IMR-90 (cell line): Measurements from ENCODE around the gene RPN2. TPM values are rescaled to one million over a fixed set of nuclear protein-coding genes. Genes with fewer than 3 reads are reported as not detected.

ENCODE experiments used
- ATAC-seq: fragments of 200-7000 bp; cut with Tn5 transposase; 2 replicates; pipeline ENCODE4 v1.9.1; 2020; ENCODE audit warnings: low read depth, mild to moderate bottlenecking, moderate library complexity
- BruUV-seq: library from RNA; stranded (reverse); fragments of 400-500 nt; replicated peaks from 2 replicates; lab custom pipeline; 2021; lab: Mats Ljungman, UMichigan
- CTCF ChIA-PET: fragments of 300-600 bp; formaldehyde crosslinking; extraction: SDS; loops from one replicate; lab custom pipeline; 2021; ENCODE audit warnings: antibody characterized with exemption; lab: Yijun Ruan, JAX
- POLR2A ChIA-PET: fragments of 300-600 bp; sonication (Branson Sonifier 250); formaldehyde crosslinking; loops from one replicate; lab custom pipeline; 2022; ENCODE audit warnings: antibody characterized with exemption; ENCODE audit not compliant: unreplicated experiment; lab: Charles Lee
- DNase-seq: peaks from one replicate; pipeline ENCODE4 v3.0.0; 2013
- H2AFZ ChIP-seq: replicated peaks from 2 replicates; pipeline ENCODE3; 2013; ENCODE audit warnings: low read length, mild to moderate bottlenecking; ENCODE audit not compliant: poor library complexity
- H2AK5ac ChIP-seq: 2 replicates; pipeline ENCODE4 v1.6.1; 2013; ENCODE audit warnings: low read depth, low read length, inconsistent platforms
- H2AK9ac ChIP-seq: replicated peaks from 2 replicates; pipeline ENCODE3; 2013; ENCODE audit warnings: mild to moderate bottlenecking, low read depth, low read length, moderate library complexity; ENCODE audit not compliant: poor library complexity
- H2BK120ac ChIP-seq: 2 replicates; pipeline ENCODE4 v1.6.1; 2013; ENCODE audit warnings: low read depth, low read length, inconsistent platforms
- H2BK15ac ChIP-seq: 3 replicates; pipeline ENCODE4 v1.6.1; 2013; ENCODE audit warnings: low read depth, low read length, inconsistent platforms
- H2BK20ac ChIP-seq: 2 replicates; pipeline ENCODE4 v1.6.1; 2013; ENCODE audit warnings: low read depth, mild to moderate bottlenecking, inconsistent platforms, low read length, moderate library complexity
- H2BK5ac ChIP-seq: 2 replicates; pipeline ENCODE4 v1.6.1; 2013; ENCODE audit warnings: mild to moderate bottlenecking, low read depth, low read length, inconsistent platforms; ENCODE audit not compliant: poor library complexity, severe bottlenecking
- H3K14ac ChIP-seq: replicated peaks from 2 replicates; pipeline ENCODE4 v1.6.1; 2013; ENCODE audit warnings: low read depth, low read length, inconsistent platforms
- H3K18ac ChIP-seq: 2 replicates; pipeline ENCODE4 v1.6.1; 2013; ENCODE audit warnings: low read depth, low read length, control low read depth
- H3K23ac ChIP-seq: 2 replicates; pipeline ENCODE4 v1.6.1; 2013; ENCODE audit warnings: low read depth, low read length, inconsistent platforms
- H3K27ac ChIP-seq: 2 replicates; pipeline ENCODE4 v1.5.1; 2013; ENCODE audit warnings: mild to moderate bottlenecking, control low read depth, low read length; ENCODE audit not compliant: insufficient read depth
- H3K27me3 ChIP-seq: 2 replicates; pipeline ENCODE4 v1.6.1; 2013; ENCODE audit warnings: low read length; ENCODE audit not compliant: control insufficient read depth, insufficient read depth
- H3K36me3 ChIP-seq: 2 replicates; pipeline ENCODE4 v1.6.1; 2013; ENCODE audit warnings: low read length, mixed read lengths; ENCODE audit not compliant: control insufficient read depth, insufficient read depth
- H3K4ac ChIP-seq: 2 replicates; pipeline ENCODE4 v1.6.1; 2013; ENCODE audit warnings: low read depth, low read length, inconsistent platforms
- H3K4me1 ChIP-seq: 2 replicates; pipeline ENCODE4 v1.6.1; 2013; ENCODE audit warnings: low read length, mixed read lengths; ENCODE audit not compliant: control insufficient read depth, insufficient read depth
- H3K4me2 ChIP-seq: 2 replicates; pipeline ENCODE4 v1.6.1; 2013; ENCODE audit warnings: low read depth, mild to moderate bottlenecking, control low read depth, low read length, moderate library complexity
- H3K4me3 ChIP-seq: 2 replicates; pipeline ENCODE4 v1.5.1; 2013; ENCODE audit warnings: low read depth, mild to moderate bottlenecking, control low read depth, low read length, moderate library complexity; ENCODE audit not compliant: insufficient read depth
- H3K56ac ChIP-seq: 2 replicates; pipeline ENCODE4 v1.6.1; 2013; ENCODE audit warnings: low read length, inconsistent platforms; ENCODE audit not compliant: insufficient read depth; ENCODE audit errors: extremely low read depth
- H3K79me1 ChIP-seq, 2 experiments: 2 replicates each; pipeline ENCODE4 v1.6.1; 2013; ENCODE audit warnings: low read length in 2 of 2, inconsistent platforms in 1 of 2, low read depth in 1 of 2
- H3K9ac ChIP-seq: 2 replicates; pipeline ENCODE4 v1.6.1; 2013; ENCODE audit warnings: low read depth, low read length, control low read depth
- H3K9me1 ChIP-seq: 2 replicates; pipeline ENCODE4 v1.6.1; 2013; ENCODE audit warnings: low read length, inconsistent platforms; ENCODE audit not compliant: insufficient read depth
- H3K9me3 ChIP-seq: 2 replicates; pipeline ENCODE4 v1.6.1; 2013; ENCODE audit warnings: low read length; ENCODE audit not compliant: control insufficient read depth, insufficient read depth
- H4K20me1 ChIP-seq: 2 replicates; pipeline ENCODE4 v1.6.1; 2013; ENCODE audit warnings: low read length, inconsistent platforms; ENCODE audit not compliant: insufficient read depth
- H4K5ac ChIP-seq: 2 replicates; pipeline ENCODE4 v1.6.1; 2013; ENCODE audit warnings: mild to moderate bottlenecking, low read depth, low read length, control low read depth
- H4K8ac ChIP-seq, 2 experiments: 2 replicates each; pipeline ENCODE4 v1.6.1; 2013; ENCODE audit warnings: low read depth in 2 of 2, low read length in 2 of 2, control low read depth in 1 of 2, inconsistent platforms in 1 of 2
- H4K91ac ChIP-seq: 2 replicates; pipeline ENCODE4 v1.6.1; 2013; ENCODE audit warnings: low read depth, low read length, inconsistent platforms; ENCODE audit not compliant: insufficient read depth
- CEBPB ChIP-seq: IDR thresholded peaks from 2 replicates; pipeline ENCODE4 v1.6.1; 2012; ENCODE audit warnings: low read depth, low read length, improper control_type of control experiment
- POLR2A ChIP-seq: IDR thresholded peaks from 2 replicates; pipeline ENCODE4 v1.6.1; 2012; ENCODE audit warnings: mild to moderate bottlenecking, low read depth, low read length
- RAD21 ChIP-seq: IDR thresholded peaks from 2 replicates; pipeline ENCODE4 v1.6.1; 2012; ENCODE audit warnings: low read length, improper control_type of control experiment
- WGBS, 2 experiments: methylation state at CpG; one replicate each; pipeline versions ENCODE4 v1.1.5 to v1.1.7; 2013; ENCODE audit warnings: missing lambda C conversion rate in 2 of 2; ENCODE audit not compliant: insufficient read length in 1 of 2; ENCODE audit errors: extremely low coverage in 2 of 2; 5-methylcytosine and 5-hydroxymethylcytosine counted together
- dilution Hi-C: fragments of 300-500 bp; cut with HindIII; formaldehyde crosslinking; loops from one replicate; pipeline ENCODE4 v1.14.3; 2018; ENCODE audit warnings: low sequenced_read_pairs; ENCODE audit not compliant: unreplicated experiment
- in situ Hi-C: fragments of 300-500 bp; cut with MboI; formaldehyde crosslinking; loops from 3 replicates; pipeline ENCODE4 v1.14.3; 2019; ENCODE audit warnings: low sequenced_read_pairs, inconsistent platforms, mixed read lengths
- intact Hi-C: fragments of 100-400 bp; cut with micrococcal nuclease; formaldehyde crosslinking; loops from 2 replicates; pipeline ENCODE4 v1.10.0; 2022
- polyA plus RNA-seq, 3 experiments: library from polyadenylated mRNA; depleted of rRNA; stranded (reverse); fragments of >200 nt; gene quantifications; 2 replicates each; pipeline ENCODE4 v1.2.3, GENCODE V29; 2012; ENCODE audit warnings: low replicate concordance in 1 of 3
- total RNA-seq: library from RNA; depleted of rRNA; stranded (reverse); fragments of >200 nt; gene quantifications from 2 replicates; pipeline ENCODE4 v1.2.3, GENCODE V29; 2012

RPN2 gene
- total and polyA plus RNA-seq, 2 of the 4 experiments (the other 2 are of a cell fraction): 305 to 481 TPM

DNA sequence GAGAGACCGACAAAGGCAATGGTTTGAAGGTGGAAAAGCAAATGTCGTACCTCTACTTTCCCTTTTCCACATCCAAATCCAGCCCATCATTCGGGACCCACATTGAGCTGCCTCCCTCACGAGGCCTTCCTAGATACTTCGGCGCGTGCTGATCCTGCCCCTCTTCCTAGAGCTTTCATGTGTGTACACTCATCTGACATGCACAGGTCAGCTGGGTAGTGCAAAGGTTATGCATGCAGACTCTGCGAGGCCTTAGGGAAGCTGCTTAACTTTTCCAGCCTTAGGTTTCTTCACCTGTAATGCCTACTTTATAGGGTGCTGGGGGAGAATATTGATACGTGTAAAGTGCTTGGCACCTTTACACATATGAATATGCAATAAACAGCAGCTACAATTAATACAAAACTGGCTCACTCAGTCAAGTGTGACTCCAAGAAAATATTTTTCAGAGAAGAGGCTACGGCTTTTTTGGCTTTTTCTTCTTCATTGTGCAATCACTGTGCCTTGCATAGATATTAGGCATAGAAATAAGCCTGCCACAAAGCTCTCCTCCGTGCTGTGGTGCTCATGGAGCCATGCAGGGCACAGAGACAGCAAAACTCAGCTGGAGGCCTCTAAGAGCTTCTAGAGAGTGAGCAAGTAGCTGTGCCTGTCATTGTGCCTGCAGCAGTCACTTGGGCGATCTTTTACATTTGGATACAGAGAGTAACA lies 106.7 kb downstream of the RPN2 start:
- 75% methylated on average over 4 of the region's 12 CpGs; no CpG with 5 or more reads in 1 of the 2 experiments for WGBS, 2 experiments

More for the DNA sequence above, 106.7 kb downstream of the RPN2 start:
- H2BK5ac ChIP-seq: no peak overlapping the region
- no peak overlapping the region for H4K91ac ChIP-seq
- DNase-seq: no peak
- H3K36me3 ChIP-seq: no peaks in the 10 kb centered on the region
- BruUV-seq: no TSS peak
- H3K79me1 ChIP-seq: peaks cover 5 to 20% of the 10 kb centered on the region in 2 experiments; a peak in 2 of 4 replicates
- H3K9me1 ChIP-seq: no peaks in the 10 kb centered on the region
- H4K5ac ChIP-seq: no peak overlapping the region
- POLR2A ChIA-PET: no interaction called here
- H3K4ac ChIP-seq: no peak overlapping the region
- H2BK120ac ChIP-seq: no peak overlapping the region
- H3K18ac ChIP-seq: no peak overlapping the region
- H3K56ac ChIP-seq: no peak overlapping the region
- no peak overlapping the region for H3K4me3 ChIP-seq
- H2BK20ac ChIP-seq: no peak overlapping the region
- H3K4me1 ChIP-seq: peaks cover 2% of the 10 kb centered on the region; the same call in 1 of the 2 replicates
- no peak overlapping the region for H3K27ac ChIP-seq
- TF ChIP-seq POLR2A: no peak
- TF ChIP-seq RAD21: no peak
- TF ChIP-seq CEBPB: 0 out of 2 replicates have a peak, but pooled peaks have one; percentile 17
- in situ Hi-C loops (no loop called here), dilution Hi-C loops (no loop called here), intact Hi-C loops (no loop called here)
- H3K27me3 ChIP-seq: no peaks in the 10 kb centered on the region; the same call in 1 of the 2 replicates
- no peak overlapping the region for H2AK9ac ChIP-seq
- no peak overlapping the region for H4K8ac ChIP-seq
- no peak for ATAC-seq
- H2AFZ ChIP-seq: no peak overlapping the region
- H2BK15ac ChIP-seq: no peak overlapping the region
- H4K20me1 ChIP-seq: no peaks in the 10 kb centered on the region
- H3K9me3 ChIP-seq: no peaks in the 10 kb centered on the region
- H3K23ac ChIP-seq: no peak overlapping the region
- H3K14ac ChIP-seq: no peak overlapping the region
- no peak overlapping the region for H3K9ac ChIP-seq
- CTCF ChIA-PET: no interaction called here
- H2AK5ac ChIP-seq: no peak overlapping the region
- H3K4me2 ChIP-seq: no peak overlapping the region
